GM18909 (cell line): ENCODE results near the gene PHLDB2.
A peak's percentile ranks its signal among the peaks of the same experiment; 100 is the strongest.
"Not testable (repeated sequence)": the region's sequence is repeated elsewhere in the genome, so short reads cannot be mapped to it uniquely, and the experiment has no call there.

Source experiments
- ATAC-seq: cut with Tn5 transposase; IDR thresholded peaks from one replicate; pipeline ENCODE4 v1.9.1; 2021; ENCODE audit warnings: mild to moderate bottlenecking; ENCODE audit not compliant: unreplicated experiment, poor library complexity

The PHLDB2 gene

DNA sequence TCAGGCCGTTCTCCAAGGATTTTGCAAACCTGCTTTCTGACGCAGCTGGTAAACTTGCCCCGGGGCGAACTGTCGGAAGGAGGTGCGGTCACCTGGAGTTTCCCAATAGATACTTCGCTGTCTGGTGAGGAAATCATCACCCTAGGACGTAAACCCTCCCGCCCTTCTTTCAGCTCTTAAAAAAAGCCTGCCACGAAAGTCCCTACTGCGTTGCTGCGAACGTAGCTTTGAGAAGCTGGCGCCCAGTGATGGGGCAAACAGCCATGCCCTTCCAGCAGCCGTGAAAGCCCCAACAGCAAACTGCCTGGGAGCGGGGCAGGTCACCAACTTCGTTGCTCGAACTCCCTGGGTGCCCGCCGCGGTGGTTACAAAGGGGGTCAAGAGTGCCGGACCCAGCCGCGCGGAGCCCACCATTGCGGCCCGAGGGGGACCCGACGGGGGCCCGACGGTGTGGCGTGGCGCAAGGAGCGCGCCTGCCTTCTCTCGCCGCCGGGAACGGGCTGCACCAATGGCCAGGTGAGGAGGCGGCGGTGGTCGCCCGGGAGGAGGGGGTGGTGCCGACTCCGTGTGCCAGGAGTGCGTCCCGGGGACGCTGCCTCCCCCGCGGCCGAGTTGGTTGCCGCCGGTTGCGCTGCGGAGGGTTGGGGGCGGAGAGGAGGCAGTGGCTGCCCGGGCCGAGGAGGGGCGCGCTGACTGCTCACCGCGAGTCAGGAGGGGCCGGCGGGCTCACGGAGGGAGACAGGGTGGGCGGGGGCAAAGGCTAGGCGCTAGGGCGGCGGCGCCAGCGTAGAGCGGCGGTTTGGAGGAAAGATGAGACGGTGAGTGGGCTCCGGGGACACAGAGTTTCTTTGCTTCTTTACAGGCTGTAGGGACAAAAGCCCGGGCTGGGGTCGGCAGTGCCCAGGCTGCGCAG is at the start of gene PHLDB2:
PHLDB2 (plus strand) TSS at position 205 of the 913 bp plus-strand sequence. CDS start 24,813 bp downstream, outside the sequence.
- peak; percentile 34 for ATAC-seq

GRCh38 chr3:111810909-111811308 is 48.2 kb upstream of the PHLDB2 start:
- no peak for ATAC-seq

DNA sequence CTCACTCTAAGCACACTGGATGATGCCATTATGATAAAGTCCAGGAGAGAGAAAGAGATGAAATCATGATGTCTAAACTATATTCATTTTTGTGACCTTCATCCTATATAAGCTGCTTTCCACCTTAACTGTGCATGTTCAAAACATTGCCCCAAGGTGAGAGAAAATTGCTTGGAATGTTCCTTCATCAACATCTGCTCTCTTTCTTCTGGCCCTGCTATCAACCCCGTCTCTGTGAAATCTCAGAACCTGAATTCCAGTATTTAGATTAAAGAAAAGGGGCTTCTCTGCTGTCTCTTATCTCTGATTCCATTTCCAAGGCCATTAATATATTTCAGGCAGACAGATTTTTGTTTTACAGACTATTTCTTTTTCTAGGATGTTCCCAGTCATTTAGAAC is 47.3 kb upstream of the PHLDB2 start:
- no peak for ATAC-seq

- ATAC-seq, result peak; percentile 41
Observed at GRCh38 chr3:111812701-111813100, 46.4 kb upstream of the PHLDB2 start.

DNA sequence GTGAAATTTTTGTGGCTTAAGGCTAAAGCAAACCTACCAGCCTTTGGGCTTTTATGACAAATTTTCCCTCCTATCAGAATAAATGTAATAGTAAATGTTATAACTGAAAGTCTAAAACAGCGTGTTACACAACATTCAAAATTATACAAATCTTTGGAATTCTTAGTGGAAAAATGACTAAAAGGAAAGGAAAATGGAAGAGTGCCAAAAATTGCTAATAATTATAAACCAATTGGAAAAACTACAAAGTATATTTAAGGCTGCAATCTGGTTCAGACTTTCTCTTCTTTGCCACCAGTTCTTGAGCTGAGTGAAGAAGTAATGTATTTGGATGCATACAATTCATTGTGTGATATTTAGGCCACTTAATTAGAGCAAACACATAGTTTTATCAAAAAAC is 45.6 kb upstream of the PHLDB2 start:
- ATAC-seq, result no peak

GRCh38 chr3:111813979-111814378 is 45.1 kb upstream of the PHLDB2 start:
- no peak for ATAC-seq

DNA sequence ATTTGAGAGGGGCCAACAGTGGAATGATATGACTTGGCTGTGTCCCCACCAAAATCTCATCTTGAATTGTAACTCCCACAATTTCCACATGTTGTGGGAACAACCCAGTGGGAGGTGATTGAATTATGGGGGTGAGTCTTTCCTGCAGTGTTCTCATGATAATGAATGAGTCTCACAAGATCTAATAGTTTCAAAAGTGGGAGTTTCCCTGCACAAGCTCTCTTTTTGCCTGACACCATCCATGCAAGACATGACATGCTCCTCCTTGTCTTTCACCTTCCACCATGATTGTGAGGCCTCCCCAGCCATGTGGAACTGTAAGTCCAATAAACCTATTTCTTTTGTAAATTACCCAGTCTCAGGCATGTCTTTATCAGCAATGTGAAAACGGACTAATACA is 42.3 kb upstream of the PHLDB2 start:
- not testable (repeated sequence) for ATAC-seq

DNA sequence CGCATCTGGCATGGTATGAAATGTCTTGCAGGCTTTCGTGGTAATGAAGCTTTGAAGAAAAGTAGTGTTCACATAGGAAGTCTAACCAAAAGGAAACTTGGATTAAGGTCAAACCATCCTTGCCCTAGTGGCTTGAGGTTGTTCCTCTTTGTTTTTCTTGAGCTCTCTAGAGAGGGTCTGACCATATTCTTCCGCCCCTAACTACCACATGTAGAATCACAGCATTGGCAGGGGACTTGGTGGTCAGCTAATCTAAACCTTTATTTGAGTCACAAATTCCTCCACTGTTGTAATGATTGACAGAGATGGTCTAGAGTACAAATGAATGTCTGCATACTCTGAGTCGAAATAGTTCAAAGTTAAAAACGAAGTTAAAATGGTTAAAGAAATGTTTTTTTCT is 39.1 kb upstream of the PHLDB2 start:
- no peak for ATAC-seq

GRCh38 chr3:111820651-111821050 is 38.4 kb upstream of the PHLDB2 start:
- no peak for ATAC-seq

DNA sequence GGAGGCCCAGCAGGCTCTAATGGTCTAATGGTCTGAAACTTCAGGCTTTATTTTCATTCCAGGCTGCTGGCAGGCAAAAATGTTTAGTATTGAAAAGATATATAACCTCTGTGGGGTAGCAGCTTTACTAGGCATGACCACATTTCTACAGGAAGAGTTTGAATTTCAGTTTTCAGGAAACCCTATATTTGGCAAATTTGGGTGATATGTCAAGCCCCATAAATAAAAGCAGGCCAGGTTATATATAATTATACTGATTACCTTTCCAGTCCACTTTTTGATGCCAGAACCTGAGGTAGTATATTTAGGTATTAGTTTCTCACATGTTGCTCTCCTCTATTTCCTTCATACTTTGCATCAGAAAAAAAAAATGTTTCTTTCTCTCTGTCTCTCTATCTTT is 37.2 kb upstream of the PHLDB2 start:
- ATAC-seq, result no peak

- no peak for ATAC-seq
Observed at GRCh38 chr3:111822804-111823203, 36.3 kb upstream of the PHLDB2 start.

GRCh38 chr3:111823341-111823855 is 35.7 kb upstream of the PHLDB2 start:
- no peak for ATAC-seq

GRCh38 chr3:111824351-111824750 is 34.7 kb upstream of the PHLDB2 start:
- ATAC-seq, result no peak

DNA sequence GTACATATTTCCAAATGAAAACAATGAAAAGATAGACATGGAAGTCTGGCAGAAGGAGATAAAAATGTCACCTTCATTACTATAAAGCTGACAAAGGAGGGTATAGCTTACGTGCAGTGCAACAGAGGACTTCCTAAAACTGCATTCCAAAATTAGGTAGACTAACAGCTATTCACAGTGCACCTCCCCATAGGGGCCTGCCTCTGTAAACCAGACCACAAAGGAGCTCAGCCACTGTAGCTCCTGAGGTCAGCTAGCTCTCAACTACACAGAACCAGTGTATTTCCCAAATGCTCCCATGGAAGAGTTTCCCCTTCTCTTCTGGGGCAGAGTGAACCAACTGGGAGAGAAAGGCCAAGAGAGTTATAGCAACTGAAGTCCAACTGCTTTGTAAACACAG is 31.2 kb upstream of the PHLDB2 start:
- no peak for ATAC-seq

GRCh38 chr3:111828530-111828929 is 30.5 kb upstream of the PHLDB2 start:
- ATAC-seq, result no peak

DNA sequence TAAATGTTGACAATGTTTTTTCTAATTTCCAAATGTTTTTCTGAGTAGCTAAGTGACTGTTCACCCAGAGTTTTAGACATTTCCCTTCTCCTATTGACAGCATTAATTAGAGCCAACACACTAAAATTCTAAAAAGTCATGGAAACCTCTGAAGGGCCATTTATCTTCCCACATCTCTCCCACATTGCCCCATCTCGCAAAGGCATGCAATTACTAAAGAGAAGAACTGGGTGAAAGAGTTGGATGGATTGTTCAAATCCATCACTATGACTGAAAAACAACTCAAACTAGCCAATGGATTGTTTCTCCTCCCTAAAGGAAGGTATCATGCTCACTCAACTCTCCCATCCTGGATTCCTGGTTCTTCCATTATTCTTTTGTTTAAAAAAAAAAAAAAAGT is 30.0 kb upstream of the PHLDB2 start:
- no peak for ATAC-seq

GRCh38 chr3:111831840-111832239 is 27.2 kb upstream of the PHLDB2 start:
- ATAC-seq, result no peak

DNA sequence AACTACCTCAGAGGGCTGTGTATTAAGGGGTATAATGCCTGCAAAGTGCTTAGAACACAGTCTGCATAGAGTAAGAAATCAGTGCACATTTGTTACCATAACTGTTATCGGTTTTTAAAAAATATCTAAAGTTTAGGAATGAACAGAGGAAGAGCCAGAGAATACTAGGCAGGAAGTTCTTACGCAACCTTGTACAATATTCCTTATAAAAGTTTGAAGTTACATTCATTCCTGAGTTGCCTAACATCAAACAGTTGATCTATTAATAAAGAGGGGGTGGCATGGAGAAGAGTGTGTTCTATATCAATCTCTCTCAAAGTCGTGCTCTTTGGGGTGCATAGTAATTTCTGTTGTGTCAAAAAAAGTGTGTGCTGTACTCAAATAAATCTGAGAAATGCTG is 22.0 kb upstream of the PHLDB2 start:
- no peak for ATAC-seq

DNA sequence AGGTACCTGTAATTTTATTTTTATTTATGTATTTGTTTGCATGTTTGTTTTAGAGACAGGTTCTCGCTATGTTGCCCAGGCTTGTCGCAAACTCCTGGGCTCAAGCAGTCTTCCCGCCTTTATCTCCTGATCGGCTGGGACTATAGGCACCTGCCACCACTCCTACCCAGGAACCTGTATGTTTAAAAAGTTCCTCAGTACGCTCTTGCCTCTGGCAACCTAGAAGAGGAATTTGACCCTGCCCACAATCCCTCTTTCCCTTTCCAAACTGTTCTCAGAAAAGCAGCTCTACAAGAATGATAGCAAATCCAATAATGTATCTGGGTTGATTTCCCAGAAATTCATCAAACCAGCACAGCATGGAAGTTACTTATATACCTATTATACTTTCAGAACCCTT is 20.9 kb upstream of the PHLDB2 start:
- no peak for ATAC-seq

DNA sequence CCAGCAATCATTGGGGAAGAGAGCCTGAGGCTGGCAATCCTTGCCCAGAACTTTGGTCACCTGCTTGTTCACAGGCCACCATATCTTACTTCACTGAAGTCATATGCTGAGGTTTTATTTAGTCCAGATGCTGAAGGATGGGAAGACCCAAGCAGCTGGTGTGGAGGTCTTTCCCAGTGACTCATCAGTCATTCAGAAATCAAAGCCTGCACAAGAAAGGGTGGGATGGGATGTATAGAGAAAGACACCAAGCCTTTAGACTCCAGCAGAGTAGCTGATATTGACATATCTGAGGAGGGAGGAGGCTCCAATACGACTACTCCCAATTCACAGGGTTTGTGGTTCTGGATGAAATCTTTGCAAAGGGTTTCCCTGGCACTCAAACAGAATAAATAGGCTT is 13.0 kb upstream of the PHLDB2 start:
- ATAC-seq, result no peak

- no peak for ATAC-seq
Observed at GRCh38 chr3:111846717-111847116, 12.3 kb upstream of the PHLDB2 start.

- ATAC-seq, result no peak
Observed at GRCh38 chr3:111848283-111848682, 10.8 kb upstream of the PHLDB2 start.
